Panc1 (cell line): ENCODE results near the gene SLC7A4. TPM values are rescaled to one million over a fixed set of nuclear protein-coding genes. Genes with fewer than 3 reads are reported as not detected.
"Not testable (repeated sequence)": the region's sequence is repeated elsewhere in the genome, so short reads cannot be mapped to it uniquely, and the experiment has no call there.

Source experiments
- ATAC-seq: fragments of 200-7000 bp; cut with Tn5 transposase; 2 replicates; pipeline ENCODE4 v1.9.1; 2020; ENCODE audit warnings: mild to moderate bottlenecking, moderate library complexity
- BruUV-seq: library from RNA; stranded (reverse); fragments of 400-500 nt; replicated peaks from 2 replicates; lab custom pipeline; 2021; lab: Mats Ljungman, UMichigan
- CTCF ChIA-PET: fragments of 300-600 bp; sonication (Branson Sonifier 250); formaldehyde crosslinking; loops from one replicate; lab custom pipeline; 2022; ENCODE audit warnings: antibody characterized with exemption; lab: Charles Lee
- POLR2A ChIA-PET: fragments of 300-600 bp; sonication (Branson Sonifier 250); formaldehyde crosslinking; loops from one replicate; lab custom pipeline; 2022; ENCODE audit warnings: antibody characterized with exemption; lab: Charles Lee
- DNase-seq: peaks from one replicate; pipeline ENCODE4 v3.0.0-alpha.2; 2010; ENCODE audit warnings: low read depth, low spot score
- H3K27ac ChIP-seq: 2 replicates; pipeline ENCODE4 v1.5.1; 2011; ENCODE audit warnings: mild to moderate bottlenecking, low read length, inconsistent platforms
- H3K27me3 ChIP-seq: fragments of 200-500 bp; sonication (Bioruptor generic); 2 replicates; pipeline ENCODE4 v1.6.0; 2014; ENCODE audit warnings: low read length, inconsistent platforms; ENCODE audit not compliant: control insufficient read depth, insufficient read depth
- H3K36me3 ChIP-seq: fragments of 200-500 bp; sonication (Bioruptor generic); 2 replicates; pipeline ENCODE4 v1.5.1; 2014; ENCODE audit warnings: inconsistent platforms, mild to moderate bottlenecking, low read length, moderate library complexity; ENCODE audit not compliant: control insufficient read depth, insufficient read depth
- H3K4me1 ChIP-seq: 2 replicates; pipeline ENCODE4 v1.5.1; 2011; ENCODE audit warnings: inconsistent platforms, mild to moderate bottlenecking, low read length, moderate library complexity; ENCODE audit not compliant: control insufficient read depth, insufficient read depth
- H3K4me3 ChIP-seq, 2 experiments: 2 replicates each; pipeline ENCODE4 v1.5.1; 2011 to 2012; ENCODE audit warnings: low read depth in 2 of 2, low read length in 2 of 2, mild to moderate bottlenecking in 2 of 2, inconsistent platforms in 1 of 2, moderate library complexity in 1 of 2
- H3K9me3 ChIP-seq: fragments of 200-500 bp; sonication (Bioruptor generic); 2 replicates; pipeline ENCODE4 v1.5.1; 2014; ENCODE audit warnings: low read depth, mild to moderate bottlenecking, inconsistent platforms, low read length, moderate library complexity; ENCODE audit not compliant: control insufficient read depth, insufficient read depth
- POLR2AphosphoS5 ChIP-seq: IDR thresholded peaks from 2 replicates; pipeline ENCODE4 v1.6.1; 2012; ENCODE audit warnings: mild to moderate bottlenecking, low read depth, low read length, moderate library complexity
- SIN3A ChIP-seq: IDR thresholded peaks from 2 replicates; pipeline ENCODE4 v1.6.1; 2012; ENCODE audit warnings: low read depth, mild to moderate bottlenecking, low read length, moderate library complexity, borderline replicate concordance; ENCODE audit not compliant: insufficient read depth
- TCF7L2 ChIP-seq: IDR thresholded peaks from 2 replicates; pipeline ENCODE4 v1.6.1; 2011; ENCODE audit warnings: mild to moderate bottlenecking, low read depth, low read length, inconsistent platforms
- in situ Hi-C: cut with HindIII; loops from 2 replicates; pipeline ENCODE4 v1.10.0; 2016; ENCODE audit warnings: low sequenced_read_pairs, low pct_unique_long_range_greater_than_20kb
- intact Hi-C: fragments of 100-400 bp; cut with micrococcal nuclease; formaldehyde crosslinking; loops from one replicate; pipeline ENCODE4 v1.10.0; 2022; ENCODE audit not compliant: unreplicated experiment
- total RNA-seq: library from RNA; stranded (reverse); gene quantifications from one replicate; pipeline ENCODE4 v1.2.1, GENCODE V29; 2021; ENCODE audit not compliant: unreplicated experiment
- TF ChIP-seq, protein P1 (sequence below), 2 experiments: IDR thresholded peaks; 2 replicates each; pipeline ENCODE4 v1.6.1; 2011 to 2012; ENCODE audit warnings: low read depth in 2 of 2, control low read depth in 1 of 2, low read length in 1 of 2, mild to moderate bottlenecking in 1 of 2, moderate library complexity in 1 of 2; ENCODE audit not compliant: insufficient read depth in 1 of 2
- TF ChIP-seq, protein P2 (sequence below): fragments of 450-650 bp; IDR thresholded peaks from 2 replicates; pipeline ENCODE4 v1.5.1; 2017; ENCODE audit warnings: mild to moderate bottlenecking

The SLC7A4 gene
- total RNA-seq, 1 experiment from 2014 or later: not detected

DNA sequence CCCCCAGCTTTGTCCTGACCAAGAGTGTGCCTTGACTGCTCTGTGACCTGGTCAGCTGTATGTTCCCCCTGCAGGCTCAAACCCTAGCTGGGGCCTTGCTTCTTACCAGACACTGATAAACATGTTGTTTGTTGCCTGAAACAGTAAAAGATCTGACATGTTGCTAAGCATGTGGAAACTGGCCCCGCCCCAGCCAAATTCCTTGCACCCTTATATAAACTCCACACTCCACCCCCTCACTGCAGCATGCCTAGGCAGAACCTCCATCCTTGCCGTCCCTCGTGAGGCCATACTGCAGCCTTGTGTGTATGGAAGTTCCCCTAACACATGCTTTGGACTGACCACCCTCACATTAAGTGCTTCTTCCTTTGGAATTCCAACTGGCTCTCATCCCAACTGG is 40.7 kb upstream of the SLC7A4 start:
- no peaks in the 10 kb centered on the region for H3K4me1 ChIP-seq
- no peak for ATAC-seq
- no peaks in the 10 kb centered on the region for H3K9me3 ChIP-seq
- H3K27me3 ChIP-seq: no peaks in the 10 kb centered on the region
- CTCF ChIA-PET: no interaction called here
- no peak overlapping the region for H3K4me3 ChIP-seq
- no peak overlapping the region for H3K27ac ChIP-seq
- POLR2A ChIA-PET: no interaction called here
- no peak for DNase-seq
- no peak for TF ChIP-seq SIN3A
- TF ChIP-seq, protein P1, sequence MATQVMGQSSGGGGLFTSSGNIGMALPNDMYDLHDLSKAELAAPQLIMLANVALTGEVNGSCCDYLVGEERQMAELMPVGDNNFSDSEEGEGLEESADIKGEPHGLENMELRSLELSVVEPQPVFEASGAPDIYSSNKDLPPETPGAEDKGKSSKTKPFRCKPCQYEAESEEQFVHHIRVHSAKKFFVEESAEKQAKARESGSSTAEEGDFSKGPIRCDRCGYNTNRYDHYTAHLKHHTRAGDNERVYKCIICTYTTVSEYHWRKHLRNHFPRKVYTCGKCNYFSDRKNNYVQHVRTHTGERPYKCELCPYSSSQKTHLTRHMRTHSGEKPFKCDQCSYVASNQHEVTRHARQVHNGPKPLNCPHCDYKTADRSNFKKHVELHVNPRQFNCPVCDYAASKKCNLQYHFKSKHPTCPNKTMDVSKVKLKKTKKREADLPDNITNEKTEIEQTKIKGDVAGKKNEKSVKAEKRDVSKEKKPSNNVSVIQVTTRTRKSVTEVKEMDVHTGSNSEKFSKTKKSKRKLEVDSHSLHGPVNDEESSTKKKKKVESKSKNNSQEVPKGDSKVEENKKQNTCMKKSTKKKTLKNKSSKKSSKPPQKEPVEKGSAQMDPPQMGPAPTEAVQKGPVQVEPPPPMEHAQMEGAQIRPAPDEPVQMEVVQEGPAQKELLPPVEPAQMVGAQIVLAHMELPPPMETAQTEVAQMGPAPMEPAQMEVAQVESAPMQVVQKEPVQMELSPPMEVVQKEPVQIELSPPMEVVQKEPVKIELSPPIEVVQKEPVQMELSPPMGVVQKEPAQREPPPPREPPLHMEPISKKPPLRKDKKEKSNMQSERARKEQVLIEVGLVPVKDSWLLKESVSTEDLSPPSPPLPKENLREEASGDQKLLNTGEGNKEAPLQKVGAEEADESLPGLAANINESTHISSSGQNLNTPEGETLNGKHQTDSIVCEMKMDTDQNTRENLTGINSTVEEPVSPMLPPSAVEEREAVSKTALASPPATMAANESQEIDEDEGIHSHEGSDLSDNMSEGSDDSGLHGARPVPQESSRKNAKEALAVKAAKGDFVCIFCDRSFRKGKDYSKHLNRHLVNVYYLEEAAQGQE (IDR thresholded peaks at IDR 0.05; ENCODE audit: insufficient read depth in 1 of 2, low read depth in 2 of 2, low read length in 1 of 2): no peak
- TF ChIP-seq POLR2AphosphoS5: no peak
- TF ChIP-seq, protein P2, sequence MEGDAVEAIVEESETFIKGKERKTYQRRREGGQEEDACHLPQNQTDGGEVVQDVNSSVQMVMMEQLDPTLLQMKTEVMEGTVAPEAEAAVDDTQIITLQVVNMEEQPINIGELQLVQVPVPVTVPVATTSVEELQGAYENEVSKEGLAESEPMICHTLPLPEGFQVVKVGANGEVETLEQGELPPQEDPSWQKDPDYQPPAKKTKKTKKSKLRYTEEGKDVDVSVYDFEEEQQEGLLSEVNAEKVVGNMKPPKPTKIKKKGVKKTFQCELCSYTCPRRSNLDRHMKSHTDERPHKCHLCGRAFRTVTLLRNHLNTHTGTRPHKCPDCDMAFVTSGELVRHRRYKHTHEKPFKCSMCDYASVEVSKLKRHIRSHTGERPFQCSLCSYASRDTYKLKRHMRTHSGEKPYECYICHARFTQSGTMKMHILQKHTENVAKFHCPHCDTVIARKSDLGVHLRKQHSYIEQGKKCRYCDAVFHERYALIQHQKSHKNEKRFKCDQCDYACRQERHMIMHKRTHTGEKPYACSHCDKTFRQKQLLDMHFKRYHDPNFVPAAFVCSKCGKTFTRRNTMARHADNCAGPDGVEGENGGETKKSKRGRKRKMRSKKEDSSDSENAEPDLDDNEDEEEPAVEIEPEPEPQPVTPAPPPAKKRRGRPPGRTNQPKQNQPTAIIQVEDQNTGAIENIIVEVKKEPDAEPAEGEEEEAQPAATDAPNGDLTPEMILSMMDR: no peak
- TF ChIP-seq TCF7L2: no peak
- no peaks in the 10 kb centered on the region for H3K36me3 ChIP-seq
- BruUV-seq: no TSS peak
- in situ Hi-C loops (no loop called here), intact Hi-C loops (no loop called here)

DNA sequence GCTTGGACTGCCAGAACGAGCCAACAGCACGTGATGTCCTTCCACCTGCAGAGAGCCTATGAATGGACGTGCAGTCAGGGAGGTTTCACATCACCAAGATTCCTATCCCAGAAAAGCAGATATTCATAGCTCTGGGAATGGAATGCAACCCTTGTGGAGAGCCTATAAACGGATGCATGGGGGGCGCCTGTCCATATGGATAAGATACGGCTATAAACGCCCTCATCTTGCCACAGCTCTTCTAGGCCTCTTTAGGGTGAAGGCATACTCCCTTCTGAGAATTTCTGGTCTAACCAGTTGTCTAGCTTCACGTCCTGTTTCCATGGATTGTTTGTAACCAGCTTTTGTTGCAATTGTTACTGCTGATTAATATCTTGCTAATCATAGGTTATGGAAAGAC is 39.4 kb upstream of the SLC7A4 start:
- CTCF ChIA-PET, H3K27me3 ChIP-seq, DNase-seq, H3K4me3 ChIP-seq, in situ Hi-C loops, H3K4me1 ChIP-seq, H3K27ac ChIP-seq, H3K36me3 ChIP-seq, H3K9me3 ChIP-seq, BruUV-seq, intact Hi-C loops, ATAC-seq, POLR2A ChIA-PET: not testable (repeated sequence)

DNA sequence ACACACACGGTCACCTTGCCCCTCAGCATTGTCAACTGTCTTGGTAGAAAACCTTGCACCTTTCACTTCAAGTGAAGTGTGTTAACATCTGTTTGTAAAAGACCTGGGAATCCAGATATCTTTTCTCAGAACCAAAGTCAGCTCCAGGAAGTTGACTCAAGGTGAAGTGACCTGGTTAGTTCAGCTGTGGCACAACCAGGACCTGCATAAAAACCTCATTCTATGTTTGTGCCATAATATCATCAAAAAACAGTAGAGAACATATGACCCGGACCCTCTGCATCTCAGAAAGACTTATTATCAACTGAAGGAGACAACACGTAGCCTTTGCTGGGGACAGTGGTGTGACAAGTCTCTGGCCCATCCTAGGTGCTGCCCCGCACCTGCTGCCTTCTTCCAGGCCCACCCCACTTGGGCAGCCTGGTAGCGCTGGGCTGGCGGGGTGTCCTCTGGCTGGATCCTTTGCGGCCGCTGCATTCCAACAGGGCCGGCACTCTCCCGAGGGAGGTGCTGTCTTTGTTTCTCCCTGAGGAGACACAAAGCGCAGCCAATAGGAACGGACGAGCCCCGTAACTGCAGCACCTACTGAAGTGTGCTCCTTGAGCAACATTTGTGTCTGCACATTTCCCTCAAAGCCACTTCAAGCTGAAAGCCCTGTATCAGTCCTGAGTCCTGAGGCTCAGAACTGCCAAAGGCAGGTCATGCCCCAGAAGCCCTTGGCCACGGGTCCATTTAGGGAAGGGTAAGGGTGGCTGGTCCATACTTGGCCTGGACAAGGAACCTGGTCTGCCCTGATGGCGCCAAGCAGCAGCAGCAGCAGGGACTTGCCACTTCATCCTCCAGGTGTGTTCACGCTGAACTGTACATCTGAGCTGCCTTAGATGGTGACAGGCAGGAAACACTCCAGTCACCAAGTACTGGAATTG is 38.6 kb upstream of the SLC7A4 start:
- BruUV-seq: no TSS peak
- TF ChIP-seq, protein P1 (IDR thresholded peaks at IDR 0.05; ENCODE audit: insufficient read depth in 1 of 2, low read depth in 2 of 2, low read length in 1 of 2): no peak
- TF ChIP-seq SIN3A (no peak), TCF7L2 (no peak), POLR2AphosphoS5 (no peak)
- TF ChIP-seq, protein P2: no peak
- CTCF ChIA-PET: no interaction called here
- DNase-seq (no peak), ATAC-seq (no peak)
- Histone ChIP-seq H3K27ac (no peak overlapping the region), H3K9me3 (no peaks in the 10 kb centered on the region), H3K4me1 (no peaks in the 10 kb centered on the region), H3K36me3 (no peaks in the 10 kb centered on the region), H3K27me3 (no peaks in the 10 kb centered on the region), H3K4me3 (no peak overlapping the region)
- POLR2A ChIA-PET: no interaction called here
- intact Hi-C loops: no loop called here
- in situ Hi-C loops: no loop called here
